Activated CD4-positive, alpha-beta T cell treated with anti-CD3 and anti-CD28 coated beads, Interleukin-2, amount 50 U/mL, for 48 hours (primary cell): ENCODE measurements around the gene EFNA4.

ENCODE experiments used
- DNase-seq, 2 experiments: peaks; one replicate each; pipeline ENCODE4 v3.0.0-alpha.2; 2020

EFNA4 gene

DNA sequence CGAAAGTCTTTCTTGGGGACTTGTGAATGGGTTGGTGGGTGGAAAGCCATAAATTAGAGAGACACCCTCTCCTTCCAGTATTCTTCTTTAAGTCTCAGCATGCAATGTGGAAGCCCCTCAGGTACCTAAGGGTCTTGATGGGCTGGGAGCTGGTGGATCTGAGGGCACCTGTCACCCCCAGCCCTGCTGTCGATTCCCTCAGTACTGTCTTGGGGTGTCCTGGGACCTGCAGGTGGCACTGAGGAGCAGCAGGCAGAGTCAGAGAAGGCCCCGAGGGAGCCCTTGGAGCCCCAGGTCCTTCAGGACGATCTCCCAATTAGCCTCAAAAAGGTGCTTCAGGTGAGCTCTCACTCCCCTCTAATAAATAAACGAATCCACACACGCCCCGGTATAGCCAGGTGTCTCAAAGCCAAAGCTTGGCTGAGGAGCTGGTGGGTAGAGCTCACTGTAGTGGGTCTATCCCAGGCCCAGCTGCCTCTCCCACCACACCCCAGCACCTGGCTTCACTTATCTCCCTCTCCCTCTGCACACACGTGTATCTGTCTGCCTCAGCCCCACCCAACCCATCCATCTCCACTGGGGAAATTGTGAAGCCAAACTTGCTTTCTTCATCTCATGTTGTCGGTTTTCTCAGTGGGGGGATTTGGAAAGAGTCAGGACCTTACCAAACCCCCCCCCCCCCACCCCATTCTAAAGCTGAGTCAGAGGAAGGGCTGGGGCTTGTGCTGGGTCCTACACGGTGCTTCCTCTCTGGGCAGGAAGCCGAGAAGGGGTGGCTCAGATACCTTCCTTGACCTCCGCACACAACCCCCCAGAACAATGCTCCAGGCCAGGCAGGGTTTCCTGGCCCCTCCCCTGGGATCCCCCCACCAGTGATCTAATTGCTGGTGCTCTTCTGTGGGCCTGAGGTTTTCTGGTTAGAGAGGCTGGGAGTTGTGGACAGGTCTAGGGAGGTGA is 10.8 kb upstream of the EFNA4 start:
- DNase-seq, result peak; percentile 37 to 48

DNA sequence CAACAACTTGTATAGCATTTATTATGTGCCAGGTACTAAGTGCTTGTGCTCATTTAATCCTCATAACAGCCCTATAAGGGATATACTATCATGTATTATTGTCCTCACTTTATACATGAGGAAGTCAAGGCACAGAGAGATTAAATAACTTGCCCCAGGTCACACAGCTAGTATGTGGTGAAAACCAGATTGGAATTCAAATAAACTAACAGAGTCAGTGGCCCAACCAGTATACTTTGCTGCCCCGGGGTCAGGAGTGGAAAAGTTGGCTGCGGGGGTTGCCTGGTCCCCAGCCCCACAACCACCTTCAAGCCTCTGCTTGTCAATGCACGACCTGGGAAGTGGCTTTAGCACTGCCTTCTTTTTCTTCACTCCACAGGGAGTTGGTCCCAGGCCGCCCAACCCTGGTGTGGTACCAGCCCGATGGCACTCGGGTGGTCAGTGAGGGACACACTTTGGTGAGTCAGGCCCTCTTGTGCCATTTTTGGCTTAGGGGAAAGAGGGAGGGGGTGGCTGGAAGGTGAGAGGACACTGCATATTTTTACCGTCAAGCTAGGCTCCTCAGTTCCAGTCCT is 9.9 kb upstream of the EFNA4 start:
- DNase-seq, result no peak

DNA sequence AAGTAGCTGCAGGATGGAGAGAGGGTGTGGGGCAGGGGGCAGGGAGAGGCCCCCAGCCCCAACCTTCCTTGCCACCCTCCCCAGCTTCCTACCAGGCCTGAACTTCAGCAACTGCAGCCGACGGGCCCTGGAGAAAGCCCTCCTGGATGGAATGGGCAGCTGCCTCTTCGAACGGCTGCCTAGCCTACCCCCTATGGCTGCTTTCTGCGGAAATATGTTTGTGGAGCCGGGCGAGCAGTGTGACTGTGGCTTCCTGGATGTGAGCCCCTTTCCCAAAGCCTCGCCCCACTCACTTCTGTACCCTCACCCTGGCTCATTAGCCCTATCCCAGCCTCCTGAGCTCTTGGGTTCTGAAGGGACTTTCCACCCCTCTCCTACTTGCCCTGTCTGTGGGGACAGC is 6.4 kb upstream of the EFNA4 start:
- no peak for DNase-seq

DNA sequence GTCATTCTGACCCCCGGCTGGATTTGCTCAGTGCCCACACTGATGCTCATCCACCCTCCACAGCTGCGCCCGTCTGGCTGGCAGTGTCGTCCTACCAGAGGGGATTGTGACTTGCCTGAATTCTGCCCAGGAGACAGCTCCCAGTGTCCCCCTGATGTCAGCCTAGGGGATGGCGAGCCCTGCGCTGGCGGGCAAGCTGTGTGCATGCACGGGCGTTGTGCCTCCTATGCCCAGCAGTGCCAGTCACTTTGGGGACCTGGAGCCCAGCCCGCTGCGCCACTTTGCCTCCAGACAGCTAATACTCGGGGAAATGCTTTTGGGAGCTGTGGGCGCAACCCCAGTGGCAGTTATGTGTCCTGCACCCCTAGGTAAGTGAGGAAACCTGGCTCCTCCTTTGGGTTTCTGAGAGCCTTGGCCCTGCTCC is 5.7 kb upstream of the EFNA4 start:
- no peak for DNase-seq

DNA sequence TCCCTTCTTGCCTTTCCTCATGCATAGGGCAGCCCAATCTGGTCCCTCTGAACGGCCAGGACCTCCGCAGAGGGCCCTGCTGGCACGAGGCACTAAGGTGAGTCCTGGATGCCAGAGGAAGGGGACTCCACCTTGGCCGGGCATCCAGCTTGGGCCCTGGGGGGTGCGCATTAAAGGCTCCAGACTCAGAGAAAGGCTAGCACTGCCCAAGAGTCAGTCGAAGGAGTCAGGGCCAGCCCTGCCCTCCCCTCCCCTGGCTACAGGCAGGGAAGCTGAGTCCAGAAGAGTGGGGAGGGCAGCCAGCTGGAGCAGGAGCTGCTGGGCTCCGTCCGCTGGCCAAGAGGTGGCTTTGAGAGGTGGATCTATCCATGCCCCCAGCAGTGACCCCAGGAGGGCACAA is 2.8 kb upstream of the EFNA4 start:
- no peak for DNase-seq

DNA sequence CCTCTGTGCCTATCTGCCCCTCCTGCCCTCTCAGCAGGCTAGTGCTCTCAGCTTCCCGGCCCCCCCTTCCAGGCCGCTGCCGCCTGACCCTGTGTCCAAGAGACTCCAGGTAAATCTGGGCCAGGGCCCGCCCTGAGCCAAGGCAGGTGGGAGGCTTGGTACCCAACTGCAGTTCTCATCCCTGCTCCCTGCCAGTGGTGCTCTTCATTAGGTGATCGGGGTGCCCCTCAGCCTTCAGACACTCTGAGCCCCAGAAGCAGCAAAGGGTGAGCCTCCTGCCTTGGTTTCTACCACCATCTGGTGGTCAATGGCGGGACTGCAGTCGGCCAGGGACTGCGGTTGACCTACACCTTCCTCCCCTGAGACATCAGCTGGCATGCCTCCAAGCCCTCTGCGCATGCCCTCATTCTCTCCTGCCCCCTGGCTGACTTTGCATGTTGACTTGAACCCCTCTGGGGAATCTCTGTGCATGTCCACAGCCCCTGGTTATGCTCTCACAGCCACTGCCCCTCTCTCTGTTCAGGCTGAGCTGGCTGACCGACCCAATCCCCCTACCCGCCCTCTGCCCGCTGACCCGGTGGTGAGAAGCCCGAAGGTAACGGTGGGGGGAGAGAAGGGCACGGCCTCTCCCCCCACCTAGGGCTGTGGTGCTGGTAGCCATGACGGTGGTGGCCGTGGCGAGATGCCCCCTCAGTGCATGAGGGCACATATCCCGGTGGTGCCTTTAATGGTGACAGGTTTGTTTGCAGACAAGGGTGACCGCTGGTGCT is 2.0 kb upstream of the EFNA4 start:
- peak; percentile 98 for DNase-seq

DNA sequence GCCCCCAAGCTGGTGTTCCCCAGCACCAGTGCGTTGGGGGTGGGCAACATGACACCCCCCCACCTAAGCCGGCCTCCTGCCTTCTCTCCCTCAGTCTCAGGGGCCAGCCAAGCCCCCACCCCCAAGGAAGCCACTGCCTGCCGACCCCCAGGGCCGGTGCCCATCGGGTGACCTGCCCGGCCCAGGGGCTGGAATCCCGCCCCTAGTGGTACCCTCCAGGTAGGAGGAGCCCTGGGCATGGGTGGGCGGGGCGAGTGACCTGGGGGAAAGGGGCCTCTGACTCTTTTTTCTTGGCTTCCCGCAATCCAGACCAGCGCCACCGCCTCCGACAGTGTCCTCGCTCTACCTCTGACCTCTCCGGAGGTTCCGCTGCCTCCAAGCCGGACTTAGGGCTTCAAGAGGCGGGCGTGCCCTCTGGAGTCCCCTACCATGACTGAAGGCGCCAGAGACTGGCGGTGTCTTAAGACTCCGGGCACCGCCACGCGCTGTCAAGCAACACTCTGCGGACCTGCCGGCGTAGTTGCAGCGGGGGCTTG is 1.3 kb upstream of the EFNA4 start:
- DNase-seq, result peak in 1 of 2 experiments; percentile 12

DNA sequence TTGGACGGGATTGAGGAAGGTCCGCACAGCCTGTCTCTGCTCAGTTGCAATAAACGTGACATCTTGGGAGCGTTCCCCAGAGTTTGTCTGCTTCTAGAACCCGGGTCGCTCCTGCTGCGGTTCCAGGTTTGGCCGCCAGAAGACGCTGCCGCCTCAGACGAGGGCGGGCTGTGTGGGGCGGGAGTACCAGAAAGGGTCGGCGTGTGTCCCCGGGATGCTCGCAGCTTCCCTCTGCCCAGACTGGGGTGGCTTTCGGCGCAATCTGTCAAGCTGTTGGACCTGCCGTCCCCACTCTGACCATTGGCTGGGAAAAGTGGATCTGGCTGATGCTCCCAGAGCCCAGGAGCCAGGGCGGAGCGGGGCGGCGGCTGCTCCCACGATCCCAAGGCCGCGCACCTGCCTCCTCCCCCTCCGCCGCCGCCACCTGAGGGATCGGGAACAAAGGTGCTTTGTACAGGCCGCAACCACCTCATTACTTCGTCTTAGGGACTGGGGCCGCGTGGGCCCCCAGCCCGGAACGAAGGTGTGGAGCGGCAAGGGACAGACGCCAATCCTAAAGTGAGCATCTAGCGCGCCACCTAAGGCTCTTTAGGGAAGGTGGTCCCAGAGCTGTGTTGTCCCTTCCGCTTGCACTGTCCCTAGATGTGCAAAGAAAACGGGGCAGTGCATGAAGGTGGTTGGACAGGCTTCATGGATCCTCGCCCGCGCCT is 683 bp upstream of the EFNA4 start:
- peak; percentile 86 to 90 for DNase-seq

DNA sequence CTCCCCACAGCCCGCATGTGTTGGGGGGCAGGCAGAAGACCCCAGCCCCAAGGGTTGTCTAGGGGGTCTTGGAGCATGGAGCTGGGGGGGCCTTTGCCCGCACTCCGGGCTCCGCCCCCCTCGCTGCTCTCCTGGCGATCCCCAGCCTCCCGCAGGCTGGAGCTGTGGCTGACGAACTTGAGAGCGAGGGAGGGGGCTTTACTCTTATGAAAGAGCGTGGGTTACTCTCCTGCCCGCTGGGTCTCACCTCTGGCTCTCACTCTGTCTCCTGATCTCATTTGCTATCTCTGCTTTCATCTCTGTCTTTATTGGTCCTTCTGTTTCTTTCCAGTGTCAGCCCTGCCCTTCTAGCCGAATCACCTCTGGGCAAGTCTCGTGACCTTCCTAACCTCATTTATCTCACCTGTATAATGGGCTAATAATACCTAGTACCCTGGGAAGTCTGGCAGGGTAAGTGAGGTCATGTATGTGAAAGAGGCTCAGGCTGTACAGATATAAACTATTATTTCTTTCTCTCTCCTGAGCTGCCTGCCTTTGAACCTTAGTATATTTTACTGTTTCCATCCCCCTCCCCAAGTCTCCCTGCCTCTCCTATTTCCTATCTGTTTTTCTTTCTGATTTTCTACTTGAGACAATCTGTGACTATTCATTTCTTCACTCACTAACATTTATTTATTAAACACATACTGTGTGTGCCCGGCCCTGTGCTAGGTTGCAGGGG is 731 bp downstream of the EFNA4 start:
- peak; percentile 23 to 50 for DNase-seq

DNA sequence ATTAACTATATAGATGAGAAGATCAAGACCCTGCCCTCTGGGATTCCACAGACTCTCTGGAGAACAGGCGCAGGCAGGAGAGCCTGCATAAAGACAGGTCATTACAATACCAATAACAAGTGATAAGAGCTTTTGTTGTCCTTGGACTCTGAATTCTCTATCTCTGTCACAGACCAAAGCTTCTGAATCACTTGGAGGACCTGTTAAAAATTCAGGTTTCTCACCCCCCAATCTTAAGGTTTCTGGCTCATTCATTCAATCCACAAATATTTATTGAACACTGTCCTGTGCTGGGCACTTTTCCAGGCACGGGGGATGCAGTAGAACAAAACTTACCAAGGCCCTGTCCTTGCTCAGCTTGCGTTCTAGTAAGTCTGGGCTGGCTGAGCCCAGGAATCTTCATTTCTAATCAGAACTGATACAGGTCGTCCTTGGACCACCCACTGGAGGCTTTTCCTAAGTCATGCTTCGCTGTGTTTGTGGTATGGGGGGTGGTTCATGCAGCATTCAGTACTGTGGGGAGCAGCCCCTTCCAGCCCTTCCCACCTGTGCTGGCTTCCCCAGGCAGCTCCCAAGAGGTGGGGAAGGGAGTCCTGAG is 1.4 kb downstream of the EFNA4 start:
- DNase-seq, result no peak

DNA sequence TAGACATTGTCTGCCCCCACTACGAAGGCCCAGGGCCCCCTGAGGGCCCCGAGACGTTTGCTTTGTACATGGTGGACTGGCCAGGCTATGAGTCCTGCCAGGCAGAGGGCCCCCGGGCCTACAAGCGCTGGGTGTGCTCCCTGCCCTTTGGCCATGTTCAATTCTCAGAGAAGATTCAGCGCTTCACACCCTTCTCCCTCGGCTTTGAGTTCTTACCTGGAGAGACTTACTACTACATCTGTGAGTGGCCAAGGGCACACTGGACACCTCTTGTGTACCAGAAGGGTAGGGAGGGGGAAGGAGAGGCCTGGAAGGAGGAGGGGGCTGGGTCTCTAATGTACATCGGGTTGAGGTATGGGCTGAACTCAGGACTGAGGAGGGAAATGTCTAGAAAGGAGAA is 3.2 kb downstream of the EFNA4 start:
- no peak for DNase-seq

DNA sequence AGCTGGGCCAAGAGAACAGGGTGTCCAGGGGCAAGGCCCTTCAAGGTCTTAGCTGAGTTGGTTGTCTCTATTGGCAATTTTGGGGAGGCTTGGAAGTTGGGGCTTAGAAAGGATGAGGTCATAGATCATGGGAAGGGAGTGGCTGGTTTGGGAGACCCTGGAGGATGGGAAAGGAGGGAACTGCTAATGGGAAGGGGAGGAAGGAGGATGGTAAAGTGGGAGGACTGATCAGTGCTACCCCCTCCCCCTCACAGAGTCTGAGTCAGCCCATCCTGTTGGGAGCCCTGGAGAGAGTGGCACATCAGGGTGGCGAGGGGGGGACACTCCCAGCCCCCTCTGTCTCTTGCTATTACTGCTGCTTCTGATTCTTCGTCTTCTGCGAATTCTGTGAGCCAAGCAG is 5.1 kb downstream of the EFNA4 start:
- no peak for DNase-seq

DNA sequence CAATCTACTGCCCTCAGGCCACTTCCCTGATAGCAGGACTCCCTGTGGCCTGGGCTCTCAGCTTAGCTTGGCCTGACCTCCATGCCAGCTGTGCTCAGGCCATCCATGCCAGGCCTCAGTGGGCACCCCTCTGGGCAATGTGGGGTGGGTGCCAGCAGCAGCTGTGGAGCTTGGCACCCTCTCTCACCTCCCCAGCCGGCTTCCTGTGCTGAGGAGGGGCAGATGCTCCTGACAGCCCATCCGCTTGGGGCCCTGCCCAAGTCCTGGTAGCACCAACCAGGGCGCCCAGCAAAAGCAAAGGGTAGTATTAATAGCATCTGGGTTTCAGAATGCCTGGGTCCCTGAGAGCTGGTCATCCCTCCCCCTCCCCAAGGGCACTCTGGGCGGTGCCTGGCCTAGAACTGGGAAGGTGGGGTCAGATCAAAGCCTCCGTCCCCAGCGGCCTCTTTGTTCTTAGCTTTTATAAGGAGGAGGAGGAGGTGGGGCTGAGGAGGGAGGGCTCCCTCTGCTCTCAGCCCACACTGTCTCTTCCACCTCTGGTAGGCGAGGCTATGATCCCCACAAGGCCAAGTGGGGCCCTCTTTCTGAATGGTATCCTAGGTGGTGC is 6.1 kb downstream of the EFNA4 start:
- DNase-seq, result no peak

DNA sequence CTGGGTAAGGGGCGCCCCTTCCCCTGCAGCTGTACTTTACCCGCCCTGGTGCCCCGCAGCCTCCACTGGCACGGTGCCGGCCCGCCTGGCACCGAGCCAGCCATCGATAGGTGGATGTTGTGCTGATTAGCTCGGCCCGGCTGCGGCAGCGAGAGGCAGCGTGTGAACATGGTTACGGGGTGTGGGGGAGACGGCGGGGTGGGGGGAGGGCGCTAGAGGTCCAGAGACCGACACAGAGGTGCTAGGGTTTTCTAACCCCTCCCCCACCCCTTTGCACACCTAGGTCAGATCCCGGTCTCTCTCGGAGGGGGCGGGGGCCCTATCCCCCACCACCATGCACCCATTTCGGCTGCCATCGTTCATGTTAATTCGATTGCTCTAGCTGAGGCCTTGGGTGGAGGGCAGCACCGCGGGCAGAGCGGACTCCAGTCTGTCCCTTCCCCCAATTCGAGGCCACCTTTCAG is 6.7 kb downstream of the EFNA4 start:
- DNase-seq, result no peak

DNA sequence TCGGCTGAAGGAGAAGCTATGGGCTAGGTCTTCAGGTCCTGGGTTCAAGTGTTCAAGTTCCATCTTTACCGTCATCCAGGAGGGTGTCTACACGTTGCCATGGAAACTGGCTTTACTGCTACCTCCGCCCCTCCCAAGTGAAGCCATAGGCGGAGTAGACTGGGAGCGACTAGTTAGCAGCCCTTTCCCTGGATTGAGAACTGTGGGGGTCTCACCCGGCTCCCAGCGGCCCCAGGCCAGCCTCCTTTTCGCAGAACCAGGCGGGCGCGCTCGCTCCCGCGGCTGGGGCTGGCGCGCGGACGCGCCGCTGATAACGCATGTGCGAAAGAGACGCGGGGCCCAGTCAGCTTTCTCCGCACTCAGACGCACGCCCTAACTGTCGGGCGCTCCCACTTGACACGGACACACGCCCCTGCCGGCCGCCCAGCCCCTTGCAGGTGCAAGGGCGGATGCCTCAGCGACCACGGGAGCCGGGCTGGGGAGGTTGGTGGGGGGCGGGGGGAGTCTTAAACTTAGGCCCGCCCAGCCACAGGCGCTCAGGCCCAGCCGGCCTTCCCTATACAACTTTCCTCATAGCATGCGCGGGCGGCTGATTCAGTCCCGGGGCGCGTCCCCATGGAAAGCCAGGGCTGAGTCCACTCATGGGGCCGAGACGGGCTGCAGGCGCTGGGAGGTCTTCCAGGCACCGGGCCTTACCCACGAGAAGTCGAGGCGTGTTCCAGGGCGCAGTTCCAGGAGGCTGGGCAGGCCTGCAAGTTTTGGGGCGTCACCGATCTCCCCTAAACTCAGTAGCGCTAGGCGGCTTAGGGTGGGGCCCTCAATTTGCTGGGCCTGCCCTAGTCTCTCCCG is 7.4 kb downstream of the EFNA4 start:
- DNase-seq, result peak; percentile 76 to 80

DNA sequence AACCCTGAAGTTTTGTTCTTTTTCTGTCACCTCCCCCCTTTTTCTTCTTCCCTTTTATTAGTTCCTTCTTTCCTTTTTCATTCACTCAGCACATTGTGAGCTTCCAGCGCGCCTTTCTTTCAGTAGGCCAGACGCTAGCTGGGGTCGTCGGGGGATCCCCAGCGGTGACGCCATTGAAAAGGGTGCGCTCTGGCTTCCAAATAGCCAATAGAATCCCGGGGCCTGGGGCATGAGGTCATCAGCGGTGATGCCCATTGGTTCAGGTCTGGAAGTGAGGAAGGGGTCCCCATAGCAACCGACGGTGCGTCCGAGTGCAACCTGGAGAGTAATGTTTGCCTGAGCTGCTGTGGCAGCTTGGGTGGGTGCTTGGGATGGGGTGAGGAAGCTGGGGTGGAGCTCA is 8.2 kb downstream of the EFNA4 start:
- DNase-seq, result no peak

DNA sequence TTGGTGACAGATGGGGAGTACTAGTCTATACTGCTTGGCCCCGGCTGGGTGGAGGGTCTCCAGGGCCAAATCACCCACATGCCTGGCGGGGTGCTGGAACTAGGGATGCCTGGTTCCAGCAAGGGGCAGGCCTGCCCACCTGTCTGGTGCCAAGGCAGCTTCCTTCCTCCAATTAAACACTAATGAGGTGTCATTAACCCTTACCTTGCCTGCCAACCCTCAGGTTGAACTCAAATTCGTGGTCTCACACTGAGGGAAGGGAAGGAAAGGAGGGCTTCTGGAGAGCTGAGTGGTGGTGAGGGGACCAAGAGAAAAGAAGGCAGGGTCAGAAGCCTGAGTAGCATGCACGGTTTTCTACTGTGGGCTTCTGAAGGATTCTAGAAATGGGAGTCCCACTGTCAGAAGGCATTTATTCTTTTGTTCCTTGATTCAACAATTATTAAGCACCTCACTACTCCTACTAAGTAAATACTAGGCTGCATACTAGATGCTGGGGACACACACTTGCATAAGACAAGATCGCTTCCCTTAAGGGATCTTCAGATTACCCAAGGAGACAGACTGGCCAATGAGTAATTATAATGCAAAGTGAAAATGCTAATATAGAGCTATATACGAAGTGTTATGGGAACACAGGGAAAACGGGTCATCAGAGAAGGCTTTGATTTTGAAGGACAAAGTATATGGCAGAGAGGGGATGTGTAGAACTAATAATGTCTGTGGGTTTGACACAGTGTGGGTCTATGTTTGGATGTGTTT is 9.2 kb downstream of the EFNA4 start:
- DNase-seq, result no peak

DNA sequence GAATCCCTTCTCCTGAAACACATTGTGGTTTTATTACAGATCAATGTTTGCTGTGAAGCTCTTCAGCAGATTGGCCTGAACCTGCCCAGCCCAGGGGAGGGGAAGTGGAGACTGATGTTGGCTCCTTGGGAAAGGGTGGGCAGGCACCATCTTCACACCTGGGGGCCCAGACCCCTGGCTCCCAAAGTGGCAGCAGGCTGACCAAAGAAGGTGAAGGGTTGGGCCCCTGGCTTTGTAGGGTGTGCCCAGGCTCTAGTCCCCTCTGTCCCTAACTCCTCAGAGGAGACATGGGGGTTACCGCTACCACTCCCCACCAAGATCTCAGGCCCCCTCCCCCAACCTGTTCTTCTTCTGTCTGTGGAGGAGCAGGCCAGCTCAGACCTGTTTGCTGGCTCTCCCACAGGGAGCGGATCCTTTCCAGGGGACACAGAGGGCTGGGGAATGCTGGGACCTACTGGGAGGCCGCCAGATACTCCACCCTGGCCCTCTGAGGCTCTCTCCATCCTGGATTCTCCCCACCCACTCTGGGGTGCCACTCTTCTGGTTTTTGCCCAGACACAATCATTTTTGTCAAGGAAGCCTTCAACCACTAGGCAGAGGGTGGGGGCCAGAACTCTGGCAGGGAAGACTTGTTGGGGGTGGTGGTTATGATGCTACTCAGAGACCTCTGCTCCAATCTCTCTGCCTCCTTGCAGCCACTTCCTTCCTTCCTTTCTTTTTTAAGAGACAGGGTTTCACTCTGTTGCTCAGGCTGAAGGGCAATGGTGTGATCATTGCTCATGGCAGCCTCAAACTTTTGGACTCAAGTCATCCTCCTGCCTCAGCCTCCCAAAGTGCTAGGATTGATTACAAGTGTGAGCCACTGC is 10.1 kb downstream of the EFNA4 start:
- DNase-seq, result no peak
